ENCODE data around the gene HOXA4.

GRCh38 chr7:27095897-27096767 lies 34.4 kb downstream of the HOXA4 start, which contains the start of gene HOXA1:
- TF ChIP-seq NFYB (CRISPR knock-in tag; conservative IDR thresholded peaks at IDR 0.05; ENCODE audit: low read depth) (peak; percentile 37; the same call in 1 of the 2 replicates), CTCF (IDR thresholded peaks at IDR 0.05) (no peak), ESRRA (CRISPR knock-in tag; IDR thresholded peaks at IDR 0.05; ENCODE audit: borderline replicate concordance) (no peak), E2F5 (CRISPR knock-in tag; IDR thresholded peaks at IDR 0.05) (no peak), ZNF423 (CRISPR knock-in tag; IDR thresholded peaks at IDR 0.05) (no peak; the same call in 1 of the 2 replicates), ETV6 (CRISPR knock-in tag; IDR thresholded peaks at IDR 0.05) (no peak), CREB1 (CRISPR knock-in tag; IDR thresholded peaks at IDR 0.05) (no peak)

Data from WTC11 (cell line).